ENCODE measurements around the gene DNAH7.
"Not testable (repeated sequence)": the region's sequence is repeated elsewhere in the genome, so short reads cannot be mapped to it uniquely, and the experiment has no call there.

DNAH7 gene

GRCh38 chr2:196068271-196069209, at the start of gene DNAH7:
Gene DNAH7 (minus strand): TSS chr2:196068837. CDS start chr2:196068711, 126 bp downstream.
- peak; percentile 85 for DNase-seq

GRCh38 chr2:196117214-196117705, 48.6 kb upstream of the DNAH7 start:
- no peak for DNase-seq

DNA sequence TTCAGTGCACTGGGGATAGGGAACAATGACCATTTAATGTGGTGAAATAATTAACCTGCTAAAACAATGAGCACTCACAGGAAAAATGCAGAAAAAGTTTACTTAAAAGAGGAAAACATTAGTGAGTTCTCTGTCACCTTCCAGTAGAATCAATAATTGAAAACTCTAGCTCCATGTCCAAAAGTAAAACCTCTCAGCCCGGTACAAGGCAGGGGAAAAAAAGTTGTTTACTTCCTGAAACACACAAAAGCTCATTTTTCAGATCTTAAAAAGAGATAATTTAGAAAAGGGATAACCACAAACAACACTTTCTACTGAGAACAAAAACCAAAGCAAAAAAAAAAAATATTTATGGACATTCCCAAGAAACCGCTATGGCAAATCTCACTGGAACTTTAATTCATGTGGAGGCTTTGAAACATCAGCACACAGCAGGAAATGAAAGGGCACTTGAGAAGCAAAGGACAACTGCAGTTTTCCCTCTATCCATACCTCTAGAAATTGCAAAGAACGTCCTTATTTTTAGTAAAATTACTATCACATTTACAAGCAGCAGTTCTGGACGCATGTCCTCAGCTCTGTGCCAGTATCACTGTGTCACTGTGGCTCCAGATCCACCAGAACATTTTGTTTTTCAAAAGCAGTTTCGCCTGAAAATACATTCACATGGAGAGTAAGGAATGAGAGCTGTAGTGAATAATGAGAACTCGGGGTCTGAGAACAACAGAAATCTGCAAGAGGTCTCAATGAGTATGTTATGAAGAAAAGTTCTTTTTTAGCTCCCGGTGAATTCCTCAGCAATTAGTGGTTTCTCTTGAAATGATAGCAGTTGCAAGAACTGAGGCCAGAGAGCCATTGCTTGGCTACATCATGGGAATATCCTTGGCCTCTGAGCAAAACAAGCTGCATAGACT, 44.7 kb upstream of the DNAH7 start:
- DNase-seq = no peak

DNA sequence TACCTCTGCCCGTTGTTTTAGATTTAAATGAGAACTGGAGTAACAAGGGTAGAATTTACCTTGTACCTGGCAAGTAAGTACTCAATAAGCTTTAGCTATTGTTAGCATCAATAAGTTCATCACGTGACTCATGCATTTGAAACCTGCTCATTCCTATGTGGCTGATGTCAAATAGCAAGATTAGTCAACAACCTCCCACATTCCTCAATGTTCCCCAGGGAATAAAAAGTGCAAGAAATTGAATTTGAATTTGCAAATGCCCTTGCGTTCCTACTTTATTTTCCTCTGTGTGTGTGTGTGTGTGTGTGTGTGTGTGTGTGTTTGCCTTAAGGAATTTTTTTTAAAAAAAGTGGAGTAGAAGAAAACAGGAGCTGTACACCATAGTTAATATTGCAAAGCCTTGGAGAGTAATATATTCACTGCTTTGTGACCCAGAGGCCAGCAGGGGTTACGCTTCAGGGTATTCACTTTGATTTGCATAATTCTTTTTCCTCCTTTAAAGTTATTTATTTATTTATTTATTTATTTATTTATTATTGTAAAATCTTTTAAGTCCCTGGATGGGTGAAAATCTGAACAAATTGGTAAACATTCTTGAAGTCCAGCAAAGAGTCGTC, 43.9 kb upstream of the DNAH7 start:
- DNase-seq = no peak

DNA sequence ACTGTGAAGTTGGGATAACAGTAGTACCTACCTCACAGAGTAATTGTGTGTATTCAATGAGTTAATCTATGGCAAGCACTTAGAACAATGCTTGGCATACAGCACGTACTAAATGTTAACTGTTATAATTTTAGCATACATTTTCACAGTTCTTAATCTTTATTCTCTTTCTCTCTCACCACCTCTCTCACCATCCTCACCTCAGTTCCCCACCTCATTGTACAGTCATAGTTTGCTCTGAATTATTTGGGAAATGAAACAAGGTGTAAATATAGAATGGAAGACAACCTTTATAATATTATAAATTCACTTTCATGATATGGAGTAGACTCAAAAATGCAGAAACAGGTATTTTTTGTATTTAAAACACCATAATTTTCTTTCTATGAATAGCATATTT, 40.0 kb upstream of the DNAH7 start:
- DNase-seq = no peak

DNA sequence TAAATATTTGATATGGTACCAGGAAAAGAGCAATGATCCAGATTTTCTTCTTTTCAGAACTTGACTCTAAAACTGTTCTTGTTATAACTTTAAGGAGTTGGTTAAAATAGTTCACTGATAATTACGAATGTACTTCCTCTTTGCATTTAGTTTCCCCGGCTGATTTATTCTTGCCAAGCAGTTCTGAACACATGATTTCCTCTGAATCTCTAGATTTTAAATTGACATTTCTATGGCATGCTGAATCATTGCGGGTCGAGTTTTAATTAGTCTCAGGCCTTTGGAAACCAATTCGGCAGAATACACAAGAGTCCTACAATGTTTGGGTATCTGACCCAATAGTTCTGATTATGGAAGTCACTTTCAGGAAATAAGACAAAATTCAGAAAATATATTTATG, 37.3 kb upstream of the DNAH7 start:
- no peak for DNase-seq

DNA sequence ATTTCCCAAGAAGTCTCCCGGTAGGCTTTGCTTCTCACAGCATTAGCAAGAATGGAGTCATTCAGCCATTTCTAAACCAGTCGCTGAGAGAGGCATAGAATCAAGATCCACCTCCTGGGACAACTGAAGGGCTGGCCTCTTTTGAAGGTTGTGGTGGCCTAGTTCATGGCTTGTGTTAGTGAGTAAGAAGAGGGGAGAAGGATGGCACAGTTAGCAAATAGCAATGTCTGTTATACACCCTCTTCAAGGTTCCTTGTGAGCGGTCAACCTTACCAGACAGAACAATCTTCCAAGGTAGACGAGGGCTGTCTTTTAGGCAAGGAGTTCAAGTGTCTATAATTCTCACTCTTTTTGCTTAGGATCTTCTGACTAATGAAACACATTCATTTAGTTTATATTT, 35.4 kb upstream of the DNAH7 start:
- no peak for DNase-seq

DNA sequence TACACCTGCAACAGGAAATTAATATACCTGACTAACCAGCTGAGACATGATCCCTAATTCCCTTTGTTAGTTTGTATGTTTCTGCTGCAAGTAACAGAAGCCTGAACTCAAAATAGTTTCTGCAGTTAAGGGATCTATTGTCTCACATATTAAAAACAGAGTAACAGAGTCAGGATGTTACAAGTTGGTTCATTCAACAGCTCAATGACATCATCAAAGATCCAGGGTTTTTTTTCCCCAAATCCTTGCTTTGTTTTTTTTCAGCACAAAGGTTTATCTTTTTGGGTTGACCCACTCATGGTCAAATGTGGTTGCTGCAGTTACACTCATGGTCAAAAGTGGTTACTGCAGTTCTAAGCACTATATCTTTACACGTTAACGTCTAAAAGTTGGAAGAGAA, 35.0 kb upstream of the DNAH7 start:
- no peak for DNase-seq

DNA sequence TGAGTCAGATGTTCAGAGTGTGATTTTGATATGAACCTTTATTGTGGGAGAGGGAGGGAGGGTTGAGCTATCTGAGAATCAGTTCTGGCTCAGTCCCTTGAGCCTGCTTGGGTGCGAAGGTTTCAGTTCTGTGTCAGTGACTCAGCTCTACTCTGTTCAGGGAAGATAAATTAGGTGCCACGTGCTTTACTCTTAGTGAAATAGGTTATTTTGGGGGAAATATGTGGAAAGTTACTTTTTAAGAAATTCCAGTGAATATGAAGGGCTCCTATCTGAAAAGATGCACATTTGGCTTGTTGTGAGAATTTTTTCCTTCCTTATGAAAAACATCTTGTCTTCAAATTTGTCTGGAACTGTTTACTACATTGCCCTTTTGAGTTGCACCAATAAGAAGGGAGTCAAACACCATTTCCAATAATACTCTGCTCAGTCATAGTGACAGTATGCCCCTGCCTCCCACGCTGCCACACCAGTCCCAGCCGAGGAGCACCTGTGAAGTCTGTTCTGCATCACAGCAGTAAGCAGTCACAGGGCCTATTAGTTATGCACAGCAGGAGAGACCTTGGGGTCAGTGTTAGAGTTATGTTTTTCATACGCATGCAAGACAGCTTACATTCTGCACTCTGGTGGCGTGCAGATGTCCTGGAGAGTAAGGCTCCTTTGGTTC, 32.8 kb upstream of the DNAH7 start:
- no peak for DNase-seq

GRCh38 chr2:196099916-196100315, 31.3 kb upstream of the DNAH7 start:
- DNase-seq = no peak

GRCh38 chr2:196097864-196098660, 29.4 kb upstream of the DNAH7 start:
- no peak for DNase-seq

- no peak for DNase-seq
Observed at GRCh38 chr2:196096982-196097745, 28.5 kb upstream of the DNAH7 start.

GRCh38 chr2:196096264-196096663, 27.6 kb upstream of the DNAH7 start:
- no peak for DNase-seq

DNA sequence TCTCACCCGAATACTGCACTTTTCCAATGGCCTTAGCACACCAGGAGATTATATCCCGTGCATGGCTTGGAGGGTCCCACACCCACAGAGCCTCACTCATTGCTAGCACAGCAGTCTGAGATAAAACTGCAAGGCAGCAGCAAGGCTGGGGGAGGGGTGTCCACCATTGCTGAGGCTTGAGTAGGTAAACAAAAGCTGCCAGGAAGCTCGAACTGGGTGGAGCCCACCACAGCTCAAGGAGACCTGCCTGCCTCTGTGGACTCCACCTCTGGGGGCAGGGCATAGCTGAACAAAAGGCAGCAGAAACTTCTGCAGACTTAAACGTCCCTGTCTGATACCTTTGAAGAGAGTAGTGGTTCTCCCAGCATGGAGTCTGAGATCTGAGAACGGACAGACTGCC, 20.8 kb upstream of the DNAH7 start:
- DNase-seq = not testable (repeated sequence)

GRCh38 chr2:196088203-196088602, 19.6 kb upstream of the DNAH7 start:
- DNase-seq = no peak

DNA sequence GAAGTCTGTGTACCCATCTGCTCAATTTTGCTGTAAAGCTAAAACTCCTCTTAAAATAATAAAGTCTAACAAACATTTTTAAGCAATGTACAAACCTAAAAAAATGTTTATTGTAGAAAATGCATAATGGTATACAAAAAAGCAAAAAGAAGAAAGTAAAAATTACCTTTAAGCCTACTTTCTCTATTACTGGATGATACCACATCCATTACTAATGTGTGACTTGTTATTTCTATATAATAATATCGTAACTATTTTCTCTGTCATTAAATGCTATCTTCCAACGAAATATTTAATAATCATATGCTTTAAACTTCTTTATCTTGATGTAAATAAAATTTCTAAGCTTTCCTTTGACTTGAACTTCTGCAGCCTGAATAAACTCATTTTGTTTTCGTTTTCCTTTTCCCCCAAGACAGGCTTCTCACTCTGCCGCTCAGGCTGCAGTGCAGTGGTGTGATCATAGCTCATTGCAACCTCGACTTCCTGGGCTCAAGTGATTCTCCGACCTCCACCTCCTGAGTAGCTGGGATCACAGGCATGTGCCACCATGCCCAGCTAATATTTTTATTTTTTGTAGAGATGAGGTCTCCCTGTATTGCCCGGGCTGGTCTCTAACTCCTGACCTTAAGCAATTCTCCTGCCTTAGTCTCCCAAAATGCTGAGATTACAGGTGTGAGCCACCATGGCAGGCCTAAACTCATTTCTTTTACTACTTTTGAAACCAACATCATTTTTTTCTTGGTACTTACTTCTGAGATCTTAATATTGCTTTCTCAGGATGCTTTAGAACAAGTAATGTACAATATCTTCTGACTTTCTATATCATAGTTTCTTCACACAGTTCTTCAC, 18.1 kb upstream of the DNAH7 start:
- no peak for DNase-seq

DNA sequence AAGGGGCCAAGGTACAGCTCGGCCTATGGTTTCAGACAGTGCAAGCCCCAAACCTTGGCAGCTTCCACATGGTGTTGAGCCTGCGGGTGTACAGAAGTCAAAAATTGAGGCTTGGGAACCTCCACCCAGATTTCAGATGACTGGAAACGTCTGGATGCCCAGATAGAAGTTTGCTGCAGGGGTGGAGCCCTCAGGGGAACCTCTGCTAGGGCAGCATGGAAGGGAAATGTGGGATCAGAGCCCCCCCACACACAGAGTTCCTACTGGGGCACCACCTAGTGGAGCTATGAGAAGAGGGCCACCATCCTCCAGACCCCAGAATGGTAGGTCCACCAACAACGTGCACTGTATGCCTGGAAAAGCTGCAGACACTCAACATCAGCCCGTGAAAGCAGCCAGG, 15.0 kb upstream of the DNAH7 start:
- no peak for DNase-seq

DNA sequence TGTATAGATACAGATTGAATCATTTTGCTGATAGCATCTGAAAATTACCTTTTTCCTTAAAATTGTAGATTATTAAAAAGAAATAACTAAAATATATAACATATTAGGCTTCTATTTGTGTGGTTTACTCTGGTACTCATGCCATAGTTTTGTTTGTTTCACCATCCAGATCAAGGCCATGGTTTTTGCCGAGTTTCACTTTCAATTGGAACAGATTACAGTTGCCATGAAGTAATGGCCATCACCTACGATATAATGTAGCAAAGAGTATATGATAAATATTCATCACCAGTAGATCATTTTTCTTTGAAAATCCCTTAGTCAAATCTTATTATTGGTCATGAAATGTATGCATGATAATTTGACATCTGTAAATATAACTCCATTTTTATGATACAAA, 11.9 kb upstream of the DNAH7 start:
- DNase-seq = no peak

DNA sequence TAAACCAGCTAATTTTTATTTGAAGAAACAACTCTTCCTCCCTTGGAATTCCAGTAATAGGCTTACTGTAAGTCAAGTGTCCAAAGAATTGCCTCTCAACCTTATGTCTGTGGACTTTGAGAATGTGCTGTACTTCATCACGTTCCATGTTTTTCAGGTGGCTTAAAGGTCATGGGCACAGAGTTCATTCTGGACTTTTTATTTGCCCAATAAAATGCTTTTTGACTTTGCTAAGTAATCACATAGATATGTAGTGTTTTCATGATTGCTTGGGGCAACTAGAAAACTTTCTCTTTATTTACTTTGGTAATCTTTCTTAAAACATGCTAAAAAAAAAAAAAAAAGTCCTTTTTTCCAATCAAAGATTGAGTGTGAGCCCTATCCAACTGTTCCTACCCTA, 10.4 kb upstream of the DNAH7 start:
- no peak for DNase-seq

DNA sequence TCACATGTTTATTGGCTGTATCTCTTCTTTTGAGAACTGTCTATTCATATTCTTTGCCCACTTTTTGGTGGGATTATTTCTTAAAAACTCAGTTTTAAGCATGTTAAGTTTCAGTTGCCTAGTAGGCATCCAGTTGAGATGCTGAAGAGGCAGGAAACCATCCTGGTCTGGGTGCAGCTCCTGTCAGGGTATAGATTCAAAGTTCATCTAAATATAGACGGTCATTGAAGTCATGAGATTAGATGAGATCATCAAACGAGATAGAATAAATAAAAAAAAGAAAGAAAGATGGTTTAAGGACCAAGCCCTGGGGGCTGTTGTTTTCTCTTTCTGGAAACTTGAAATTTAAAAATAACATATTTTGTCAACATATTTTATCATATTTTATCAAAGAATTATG, 9.2 kb upstream of the DNAH7 start:
- no peak for DNase-seq

Data from activated CD4-positive, alpha-beta T cell treated with anti-CD3 and anti-CD28 coated beads for 1 hour (primary cell).